ENCODE results near the gene ALDH1A2. TPM values are rescaled to one million over a fixed set of nuclear protein-coding genes. Genes with fewer than 3 reads are reported as not detected.

Gene ALDH1A2
- total and polyA plus RNA-seq, 4 donors, result 3.6 to 28.4 (median 9.5) TPM

- WGBS, 2 donors, result 4 to 8% methylated on average over 34 to 39 of the region's 39 CpGs
- Histone ChIP-seq H3K27me3 (ENCODE audit: control insufficient read depth in 3 of 3, insufficient read depth in 3 of 3, low read length in 2 of 3) (peaks cover 0 to 37% (median 23%) of the 10 kb centered on the region in 3 donors), H3K27ac (ENCODE audit: low read depth in 1 of 2, low read length in 1 of 2) (no peak overlapping the region)
Observed at GRCh38 chr15:58064980-58065444, 499 bp downstream of the ALDH1A2 start.

GRCh38 chr15:58064082-58064979 lies 1.2 kb downstream of the ALDH1A2 start:
- Histone ChIP-seq H3K4me3 (peak overlapping the region; percentile 31), H3K36me3 (ENCODE audit: control insufficient read depth in 4 of 4, insufficient read depth in 4 of 4, low read length in 4 of 4) (no peaks in the 10 kb centered on the region), H3K4me1 (ENCODE audit: control insufficient read depth in 5 of 5, insufficient read depth in 5 of 5, low read length in 5 of 5) (peaks cover 0 to 14% (median 4%) of the 10 kb centered on the region in 5 donors), H3K9me3 (ENCODE audit: control insufficient read depth in 4 of 4, insufficient read depth in 3 of 4, low read length in 3 of 4) (peaks cover 0 to 8% (median 0%) of the 10 kb centered on the region in 4 donors), H3K9ac (ENCODE audit: insufficient read depth in 1 of 2, low read length in 2 of 2) (no peak overlapping the region), H3K27ac (ENCODE audit: low read depth in 1 of 2, low read length in 1 of 2) (no peak overlapping the region), H3K27me3 (ENCODE audit: control insufficient read depth in 3 of 3, insufficient read depth in 3 of 3, low read length in 2 of 3) (peaks cover 0 to 37% (median 23%) of the 10 kb centered on the region in 3 donors)
- 20 to 22% methylated on average over 22 of the region's 22 CpGs for WGBS, 2 donors
- DNase-seq, result peak in 2 of 3 donors; percentile 60 to 76
- TF ChIP-seq, protein P1, sequence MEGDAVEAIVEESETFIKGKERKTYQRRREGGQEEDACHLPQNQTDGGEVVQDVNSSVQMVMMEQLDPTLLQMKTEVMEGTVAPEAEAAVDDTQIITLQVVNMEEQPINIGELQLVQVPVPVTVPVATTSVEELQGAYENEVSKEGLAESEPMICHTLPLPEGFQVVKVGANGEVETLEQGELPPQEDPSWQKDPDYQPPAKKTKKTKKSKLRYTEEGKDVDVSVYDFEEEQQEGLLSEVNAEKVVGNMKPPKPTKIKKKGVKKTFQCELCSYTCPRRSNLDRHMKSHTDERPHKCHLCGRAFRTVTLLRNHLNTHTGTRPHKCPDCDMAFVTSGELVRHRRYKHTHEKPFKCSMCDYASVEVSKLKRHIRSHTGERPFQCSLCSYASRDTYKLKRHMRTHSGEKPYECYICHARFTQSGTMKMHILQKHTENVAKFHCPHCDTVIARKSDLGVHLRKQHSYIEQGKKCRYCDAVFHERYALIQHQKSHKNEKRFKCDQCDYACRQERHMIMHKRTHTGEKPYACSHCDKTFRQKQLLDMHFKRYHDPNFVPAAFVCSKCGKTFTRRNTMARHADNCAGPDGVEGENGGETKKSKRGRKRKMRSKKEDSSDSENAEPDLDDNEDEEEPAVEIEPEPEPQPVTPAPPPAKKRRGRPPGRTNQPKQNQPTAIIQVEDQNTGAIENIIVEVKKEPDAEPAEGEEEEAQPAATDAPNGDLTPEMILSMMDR (IDR thresholded peaks at IDR 0.05; ENCODE audit: control extremely low read depth, extremely low read depth), result no peak
- no peak for ATAC-seq (ENCODE audit: insufficient read depth, low FRiP score)

More at GRCh38 chr15:58064980-58065444, 499 bp downstream of the ALDH1A2 start:
- TF ChIP-seq, protein P1 (IDR thresholded peaks at IDR 0.05; ENCODE audit: control extremely low read depth, extremely low read depth), result no peak
- DNase-seq (peak in 1 of 3 donors; percentile 57), ATAC-seq (ENCODE audit: insufficient read depth, low FRiP score) (no peak)
- Histone ChIP-seq H3K4me3 (peak overlapping the region; percentile 31), H3K9ac (ENCODE audit: insufficient read depth in 1 of 2, low read length in 2 of 2) (no peak overlapping the region), H3K36me3 (ENCODE audit: control insufficient read depth in 4 of 4, insufficient read depth in 4 of 4, low read length in 4 of 4) (no peaks in the 10 kb centered on the region), H3K4me1 (ENCODE audit: control insufficient read depth in 5 of 5, insufficient read depth in 5 of 5, low read length in 5 of 5) (peaks cover 0 to 14% (median 4%) of the 10 kb centered on the region in 5 donors), H3K9me3 (ENCODE audit: control insufficient read depth in 4 of 4, insufficient read depth in 3 of 4, low read length in 3 of 4) (peaks cover 0 to 8% (median 0%) of the 10 kb centered on the region in 4 donors)

DNA sequence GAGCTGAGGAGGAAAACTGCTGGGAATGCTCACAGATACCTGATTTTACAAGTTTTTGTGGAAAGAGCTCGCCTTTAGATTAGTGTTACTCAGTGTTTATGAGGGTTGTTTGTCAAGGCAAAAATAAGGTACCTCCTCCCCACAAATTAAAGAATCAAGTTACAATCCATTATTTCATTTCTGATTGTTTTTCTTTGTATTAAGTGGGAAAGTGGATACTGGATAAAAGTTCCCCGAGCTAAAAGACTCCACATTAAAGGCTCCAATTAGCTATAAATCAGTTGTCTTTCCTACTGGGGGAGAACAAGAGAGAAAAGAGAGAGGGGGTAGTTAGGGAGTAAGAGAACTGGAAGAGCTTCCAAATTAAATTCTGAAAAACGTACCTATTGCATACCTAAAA lies 1.9 kb downstream of the ALDH1A2 start:
- peaks cover 0 to 37% (median 23%) of the 10 kb centered on the region in 3 donors for H3K27me3 ChIP-seq (ENCODE audit: control insufficient read depth in 3 of 3, insufficient read depth in 3 of 3, low read length in 2 of 3)
- peaks cover 0 to 8% (median 0%) of the 10 kb centered on the region in 4 donors for H3K9me3 ChIP-seq (ENCODE audit: control insufficient read depth in 4 of 4, insufficient read depth in 3 of 4, low read length in 3 of 4)
- 46 to 52% methylated on average over 3 of the region's 3 CpGs for WGBS, 2 donors
- no peak overlapping the region for H3K4me3 ChIP-seq
- no peak for ATAC-seq (ENCODE audit: insufficient read depth, low FRiP score)
- peaks cover 0 to 14% (median 4%) of the 10 kb centered on the region in 5 donors for H3K4me1 ChIP-seq (ENCODE audit: control insufficient read depth in 5 of 5, insufficient read depth in 5 of 5, low read length in 5 of 5)
- TF ChIP-seq, protein P1 (IDR thresholded peaks at IDR 0.05; ENCODE audit: control extremely low read depth, extremely low read depth), result no peak
- no peak overlapping the region for H3K27ac ChIP-seq (ENCODE audit: low read depth in 1 of 2, low read length in 1 of 2)
- peak in 1 of 3 donors; percentile 42 for DNase-seq
- H3K36me3 ChIP-seq (ENCODE audit: control insufficient read depth in 4 of 4, insufficient read depth in 4 of 4, low read length in 4 of 4), result no peaks in the 10 kb centered on the region
- H3K9ac ChIP-seq (ENCODE audit: insufficient read depth in 1 of 2, low read length in 2 of 2), result no peak overlapping the region

Data from lung (tissue), 12 donors.